Calu3 (cell line): ENCODE data around the gene RNF180. TPM values are rescaled to one million over a fixed set of nuclear protein-coding genes. Genes with fewer than 3 reads are reported as not detected.

Experiments
- BruUV-seq: library from RNA; stranded (reverse); fragments of 400-500 nt; replicated peaks from 2 replicates; lab custom pipeline; 2021; lab: Mats Ljungman, UMichigan
- CTCF ChIA-PET: fragments of 300-600 bp; sonication (Branson Sonifier 250); formaldehyde crosslinking; loops from one replicate; lab custom pipeline; 2022; ENCODE audit warnings: antibody characterized with exemption; lab: Charles Lee
- DNase-seq: peaks from one replicate; pipeline ENCODE4 v3.0.0; 2022
- H3K27ac Mint-ChIP-seq: one replicate; pipeline ENCODE4 v1.8.0; 2022; ENCODE audit warnings: mixed read lengths; ENCODE audit not compliant: unreplicated experiment
- H3K27me3 Mint-ChIP-seq: one replicate; pipeline ENCODE4 v1.8.0; 2022; ENCODE audit warnings: mixed read lengths; ENCODE audit not compliant: unreplicated experiment
- H3K36me3 Mint-ChIP-seq: one replicate; pipeline ENCODE4 v1.8.0; 2022; ENCODE audit warnings: mild to moderate bottlenecking, moderate library complexity, mixed read lengths; ENCODE audit not compliant: insufficient read depth, unreplicated experiment
- H3K4me1 Mint-ChIP-seq: one replicate; pipeline ENCODE4 v1.8.0; 2022; ENCODE audit warnings: mild to moderate bottlenecking, low read depth, mixed read lengths; ENCODE audit not compliant: unreplicated experiment
- H3K4me3 Mint-ChIP-seq: one replicate; pipeline ENCODE4 v1.8.0; 2022; ENCODE audit warnings: mild to moderate bottlenecking, low read depth, moderate library complexity, mixed read lengths; ENCODE audit not compliant: unreplicated experiment
- H3K9me3 Mint-ChIP-seq: one replicate; pipeline ENCODE4 v1.8.0; 2022; ENCODE audit warnings: low read depth, mixed read lengths; ENCODE audit not compliant: unreplicated experiment
- intact Hi-C: fragments of 100-400 bp; cut with micrococcal nuclease; formaldehyde crosslinking; loops from one replicate; pipeline ENCODE4 v1.10.0; 2022; ENCODE audit not compliant: unreplicated experiment
- total RNA-seq: library from RNA; stranded (reverse); gene quantifications from 2 replicates; pipeline ENCODE4 v1.2.3, GENCODE V29; 2022
- TF ChIP-seq, protein P1 (sequence below): fragments of 200-600 bp; IDR thresholded peaks from one replicate; pipeline ENCODE4 v1.8.0; 2022; ENCODE audit warnings: antibody characterized with exemption; ENCODE audit not compliant: unreplicated experiment

Gene RNF180
- total RNA-seq, 1 experiment from 2014 or later = 2.1 TPM

DNA sequence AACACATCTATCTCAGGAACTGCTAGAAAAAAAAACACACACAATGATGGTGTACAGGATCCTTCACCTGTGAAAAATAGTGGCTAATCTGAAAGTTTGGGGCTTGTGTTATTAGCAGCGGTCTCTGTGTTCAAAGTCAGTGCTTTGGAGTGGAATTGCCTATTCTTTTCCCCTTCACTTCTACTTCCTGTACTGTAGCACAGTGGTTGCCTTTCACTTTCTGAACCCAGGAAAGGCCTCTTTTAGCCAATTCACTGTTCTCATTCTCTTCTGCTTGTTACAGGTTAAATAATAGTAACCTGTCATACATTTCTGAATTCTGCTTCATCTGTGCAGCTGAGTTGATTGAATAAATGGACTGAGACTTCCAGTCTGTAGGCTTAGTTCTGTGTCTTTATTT lies 178.9 kb downstream of the RNF180 start:
- no peak overlapping the region for H3K4me3 Mint-ChIP-seq
- no peak overlapping the region for H3K27ac Mint-ChIP-seq
- TF ChIP-seq, protein P1, sequence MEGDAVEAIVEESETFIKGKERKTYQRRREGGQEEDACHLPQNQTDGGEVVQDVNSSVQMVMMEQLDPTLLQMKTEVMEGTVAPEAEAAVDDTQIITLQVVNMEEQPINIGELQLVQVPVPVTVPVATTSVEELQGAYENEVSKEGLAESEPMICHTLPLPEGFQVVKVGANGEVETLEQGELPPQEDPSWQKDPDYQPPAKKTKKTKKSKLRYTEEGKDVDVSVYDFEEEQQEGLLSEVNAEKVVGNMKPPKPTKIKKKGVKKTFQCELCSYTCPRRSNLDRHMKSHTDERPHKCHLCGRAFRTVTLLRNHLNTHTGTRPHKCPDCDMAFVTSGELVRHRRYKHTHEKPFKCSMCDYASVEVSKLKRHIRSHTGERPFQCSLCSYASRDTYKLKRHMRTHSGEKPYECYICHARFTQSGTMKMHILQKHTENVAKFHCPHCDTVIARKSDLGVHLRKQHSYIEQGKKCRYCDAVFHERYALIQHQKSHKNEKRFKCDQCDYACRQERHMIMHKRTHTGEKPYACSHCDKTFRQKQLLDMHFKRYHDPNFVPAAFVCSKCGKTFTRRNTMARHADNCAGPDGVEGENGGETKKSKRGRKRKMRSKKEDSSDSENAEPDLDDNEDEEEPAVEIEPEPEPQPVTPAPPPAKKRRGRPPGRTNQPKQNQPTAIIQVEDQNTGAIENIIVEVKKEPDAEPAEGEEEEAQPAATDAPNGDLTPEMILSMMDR = no peak
- intact Hi-C loops = no loop called here
- no peak for DNase-seq
- no peaks in the 10 kb centered on the region for H3K36me3 Mint-ChIP-seq
- H3K4me1 Mint-ChIP-seq = no peaks in the 10 kb centered on the region
- no peaks in the 10 kb centered on the region for H3K27me3 Mint-ChIP-seq
- no TSS peak for BruUV-seq
- no peaks in the 10 kb centered on the region for H3K9me3 Mint-ChIP-seq
- CTCF ChIA-PET = no interaction called here

DNA sequence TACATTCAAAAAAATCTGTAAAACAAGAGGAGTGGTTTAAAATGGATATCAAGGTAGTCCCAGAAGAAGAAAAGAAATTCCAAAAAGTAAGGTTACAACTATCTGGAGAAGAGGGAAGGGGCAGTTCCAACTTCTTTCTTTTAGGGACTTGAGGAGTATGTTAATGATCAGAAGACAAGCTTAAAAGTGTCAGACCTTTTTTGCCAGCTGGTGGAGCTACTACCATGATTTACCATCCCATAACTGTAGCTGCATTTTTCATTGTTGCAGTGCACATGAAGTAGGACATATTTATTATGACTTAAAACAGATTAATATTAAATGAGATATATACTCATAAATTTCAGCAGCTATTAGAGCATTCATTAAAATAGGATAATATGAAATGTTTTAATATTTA lies 181.7 kb downstream of the RNF180 start:
- no TSS peak for BruUV-seq
- intact Hi-C loops = loop anchor here (1.0 to 5.0 kb wide), 3 partner anchors 245 to 267 kb away; no protein-coding TSS in a partner anchor
- CTCF ChIA-PET = interaction anchor here (0.9 to 1.7 kb wide), 2 partner anchors 199 to 265 kb away, joined by 4 to 14 read pairs; no protein-coding TSS in a partner anchor
- Mint-ChIP-seq H3K4me1 (no peaks in the 10 kb centered on the region), H3K36me3 (no peaks in the 10 kb centered on the region), H3K27ac (no peak overlapping the region), H3K9me3 (peaks cover 1% of the 10 kb centered on the region), H3K27me3 (no peaks in the 10 kb centered on the region), H3K4me3 (no peak overlapping the region)
- no peak for DNase-seq
- TF ChIP-seq, protein P1 = no peak

DNA sequence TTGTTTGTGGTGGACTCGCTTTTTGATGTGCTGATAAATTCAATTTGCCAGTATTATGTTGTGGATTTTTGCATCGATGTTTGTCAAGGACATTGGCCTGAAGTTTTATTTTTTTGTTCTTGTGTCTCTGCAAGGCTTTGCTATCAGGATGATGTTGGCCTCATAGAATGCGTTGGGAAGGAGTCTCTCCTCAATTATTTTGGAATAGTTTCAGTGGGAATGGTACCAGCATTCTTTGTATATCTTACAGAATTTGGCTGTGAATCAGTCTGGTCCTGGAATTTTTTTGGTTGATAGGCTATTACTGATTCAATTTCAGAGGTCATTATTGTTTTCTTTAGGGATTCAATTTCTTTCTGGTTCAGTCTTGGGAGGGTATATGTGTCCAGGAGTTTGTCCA lies 198.8 kb downstream of the RNF180 start:
- intact Hi-C loops = no loop called here
- CTCF ChIA-PET = no interaction called here
- Mint-ChIP-seq H3K4me1 (no peaks in the 10 kb centered on the region), H3K27me3 (no peaks in the 10 kb centered on the region), H3K27ac (no peak overlapping the region), H3K9me3 (peaks cover 7% of the 10 kb centered on the region), H3K4me3 (no peak overlapping the region), H3K36me3 (no peaks in the 10 kb centered on the region)
- no peak for DNase-seq
- TF ChIP-seq, protein P1 = no peak
- BruUV-seq = no TSS peak

DNA sequence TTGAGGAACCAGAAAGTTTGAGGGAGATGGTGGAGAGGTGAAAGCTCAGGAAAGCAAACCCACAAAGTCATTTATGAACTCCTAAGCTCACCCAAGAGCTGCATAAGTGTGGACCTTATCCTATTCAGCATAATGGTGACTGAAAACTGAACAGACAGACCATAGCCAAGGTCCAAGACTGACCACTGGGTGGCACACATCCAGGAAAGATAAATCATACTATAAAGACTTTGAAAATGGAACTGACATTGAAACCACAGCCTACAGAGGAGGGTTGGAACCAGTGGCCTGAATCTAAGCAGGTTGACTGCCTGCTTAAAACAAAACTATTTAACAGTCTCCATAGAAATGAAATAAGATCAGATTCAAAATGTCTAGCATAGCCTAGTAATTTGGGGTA lies 219.1 kb downstream of the RNF180 start:
- Mint-ChIP-seq H3K9me3 (no peaks in the 10 kb centered on the region), H3K36me3 (no peaks in the 10 kb centered on the region), H3K27ac (no peak overlapping the region), H3K4me3 (no peak overlapping the region), H3K4me1 (no peaks in the 10 kb centered on the region), H3K27me3 (no peaks in the 10 kb centered on the region)
- intact Hi-C loops = loop anchor here (1.0 to 10.0 kb wide), 2 partner anchors 160 to 228 kb away; no protein-coding TSS in a partner anchor
- peak; percentile 57 for DNase-seq
- BruUV-seq = no TSS peak
- CTCF ChIA-PET = no interaction called here
- TF ChIP-seq, protein P1 = peak; percentile 48
